ENCODE data around the gene FBLN7.

- TF ChIP-seq, protein P1, sequence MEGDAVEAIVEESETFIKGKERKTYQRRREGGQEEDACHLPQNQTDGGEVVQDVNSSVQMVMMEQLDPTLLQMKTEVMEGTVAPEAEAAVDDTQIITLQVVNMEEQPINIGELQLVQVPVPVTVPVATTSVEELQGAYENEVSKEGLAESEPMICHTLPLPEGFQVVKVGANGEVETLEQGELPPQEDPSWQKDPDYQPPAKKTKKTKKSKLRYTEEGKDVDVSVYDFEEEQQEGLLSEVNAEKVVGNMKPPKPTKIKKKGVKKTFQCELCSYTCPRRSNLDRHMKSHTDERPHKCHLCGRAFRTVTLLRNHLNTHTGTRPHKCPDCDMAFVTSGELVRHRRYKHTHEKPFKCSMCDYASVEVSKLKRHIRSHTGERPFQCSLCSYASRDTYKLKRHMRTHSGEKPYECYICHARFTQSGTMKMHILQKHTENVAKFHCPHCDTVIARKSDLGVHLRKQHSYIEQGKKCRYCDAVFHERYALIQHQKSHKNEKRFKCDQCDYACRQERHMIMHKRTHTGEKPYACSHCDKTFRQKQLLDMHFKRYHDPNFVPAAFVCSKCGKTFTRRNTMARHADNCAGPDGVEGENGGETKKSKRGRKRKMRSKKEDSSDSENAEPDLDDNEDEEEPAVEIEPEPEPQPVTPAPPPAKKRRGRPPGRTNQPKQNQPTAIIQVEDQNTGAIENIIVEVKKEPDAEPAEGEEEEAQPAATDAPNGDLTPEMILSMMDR (conservative IDR thresholded peaks at IDR 0.05; ENCODE audit: low read depth, low read length) = no peak
- TF ChIP-seq EZH2 (IDR thresholded peaks at IDR 0.05; ENCODE audit: borderline replicate concordance, low read depth, low read length, poor library complexity, severe bottlenecking) = no peak
Observed at GRCh38 chr2:112140899-112141625, 2.9 kb downstream of the FBLN7 start.
